PFSK-1 (cell line): ENCODE measurements around the gene INSYN1.

Experiments used
- POLR2AphosphoS5 ChIP-seq: IDR thresholded peaks from 2 replicates; pipeline ENCODE4 v1.6.1; 2012; ENCODE audit warnings: low read depth, mild to moderate bottlenecking, control low read depth, low read length, moderate library complexity
- SIN3A ChIP-seq: IDR thresholded peaks from 2 replicates; pipeline ENCODE4 v1.6.1; 2012; ENCODE audit warnings: mild to moderate bottlenecking, low read length, moderate library complexity, borderline replicate concordance; ENCODE audit not compliant: insufficient read depth
- TAF1 ChIP-seq: IDR thresholded peaks from 2 replicates; pipeline ENCODE4 v1.6.1; 2012; ENCODE audit warnings: low read length, control low read depth, borderline replicate concordance; ENCODE audit not compliant: insufficient read depth

DNA sequence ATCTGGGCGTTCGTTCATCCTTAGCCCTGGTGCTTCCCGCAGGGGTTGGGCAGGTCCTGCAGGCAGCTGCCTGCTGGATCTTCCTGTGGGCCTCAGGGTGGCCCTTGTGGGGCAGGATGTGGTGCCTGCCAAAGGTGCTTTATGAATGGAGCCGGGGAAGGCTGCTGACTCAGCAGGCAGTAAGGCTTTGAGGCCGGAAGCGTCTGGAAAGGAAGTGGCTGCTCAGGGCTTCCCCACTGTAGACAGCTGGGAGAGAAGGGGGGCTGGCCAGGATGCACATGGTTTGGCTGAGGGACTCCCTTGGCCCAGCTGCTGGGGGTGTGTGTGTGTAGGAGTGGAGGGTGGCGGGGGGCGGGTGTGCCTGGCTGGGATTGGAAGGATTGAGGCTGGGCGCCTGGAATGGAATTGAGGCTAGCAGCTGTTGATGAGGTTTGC is 56.1 kb downstream of the INSYN1 start:
- TF ChIP-seq POLR2AphosphoS5 (no peak; the same call in 1 of the 2 replicates), SIN3A (peak; percentile 100), TAF1 (no peak)
